ENCODE measurements around the gene ZCCHC2. TPM values are rescaled to one million over a fixed set of nuclear protein-coding genes. Genes with fewer than 3 reads are reported as not detected.

Gene ZCCHC2
- total and polyA plus RNA-seq, 2 of the 13 experiments (the other 11 are each of a cell fraction or from before 2014, with no cell fraction given) = 62.5 to 76.1 TPM

GRCh38 chr18:62526098-62527025 is 3.5 kb downstream of the ZCCHC2 start (continued):
- peak; percentile 53; the same call in 1 of the 2 replicates for TF ChIP-seq AKNA (CRISPR knock-in tag; IDR thresholded peaks at IDR 0.05; ENCODE audit: borderline replicate concordance)
- peak; percentile 91 for TF ChIP-seq ZNF138 (CRISPR knock-in tag; IDR thresholded peaks at IDR 0.05; ENCODE audit: low read depth)
- peak; percentile 37; the same call in 1 of the 2 replicates for TF ChIP-seq ZNF703 (CRISPR knock-in tag; IDR thresholded peaks at IDR 0.05; ENCODE audit: borderline replicate concordance)
- TF ChIP-seq ZNF12 (CRISPR knock-in tag; IDR thresholded peaks at IDR 0.05) = peak; percentile 20; the same call in 1 of the 2 replicates
- TF ChIP-seq TCF12 (IDR thresholded peaks at IDR 0.05) = no peak
- peak; percentile 83; the same call in 1 of the 2 replicates for TF ChIP-seq TCF12 (CRISPR knock-in tag; IDR thresholded peaks at IDR 0.05)
- peak; percentile 41; the same call in 1 of the 2 replicates for TF ChIP-seq NFKBIZ (CRISPR knock-in tag; IDR thresholded peaks at IDR 0.05)
- TF ChIP-seq ISL2 (CRISPR knock-in tag; IDR thresholded peaks at IDR 0.05) = peak; percentile 52; the same call in 1 of the 2 replicates
- peak; percentile 73; the same call in 1 of the 2 replicates for TF ChIP-seq ZNF333 (CRISPR knock-in tag; IDR thresholded peaks at IDR 0.05; ENCODE audit: borderline replicate concordance)
- TF ChIP-seq SKI (IDR thresholded peaks at IDR 0.05; ENCODE audit: partially characterized antibody) = peak; percentile 88
- TF ChIP-seq SPEN (CRISPR knock-in tag; IDR thresholded peaks at IDR 0.05; ENCODE audit: low read depth) = peak; percentile 81; the same call in 1 of the 2 replicates
- TF ChIP-seq ZBTB38 (CRISPR knock-in tag; IDR thresholded peaks at IDR 0.05) = peak; percentile 67; the same call in 1 of the 2 replicates
- no peak for TF ChIP-seq NFRKB (IDR thresholded peaks at IDR 0.05)
- TF ChIP-seq CBFB (CRISPR knock-in tag; IDR thresholded peaks at IDR 0.05) = peak; percentile 66; the same call in 1 of the 2 replicates
- peak; percentile 32; the same call in 1 of the 2 replicates for TF ChIP-seq MNT (IDR thresholded peaks at IDR 0.05)
- no peak for TF ChIP-seq ZUFSP (CRISPR knock-in tag; IDR thresholded peaks at IDR 0.05; ENCODE audit: borderline replicate concordance)
- peak; percentile 15 for TF ChIP-seq NFYB (CRISPR knock-in tag; IDR thresholded peaks at IDR 0.05)
- TF ChIP-seq ZFYVE20 (CRISPR knock-in tag; IDR thresholded peaks at IDR 0.05; ENCODE audit: borderline replicate concordance, low read depth) = peak; percentile 69; the same call in 1 of the 2 replicates
- TF ChIP-seq ZSCAN31 (CRISPR knock-in tag; IDR thresholded peaks at IDR 0.05; ENCODE audit: low read depth) = 0 out of 2 replicates have a peak, but pooled peaks have one; percentile 42
- peak; percentile 99 for TF ChIP-seq RBFOX2 (IDR thresholded peaks at IDR 0.05; ENCODE audit: low read depth, low read length)
- TF ChIP-seq ZNF317 (CRISPR knock-in tag; IDR thresholded peaks at IDR 0.05) = 0 out of 2 replicates have a peak, but pooled peaks have one; percentile 30
